Activated B cell treated with CpG ODN at 0.5 μM for 24 hours (primary cell): ENCODE data around the gene ZNF518B. TPM values are rescaled to one million over a fixed set of nuclear protein-coding genes. Genes with fewer than 3 reads are reported as not detected.
A peak's percentile ranks its signal among the peaks of the same experiment; 100 is the strongest.

Experiments used
- ATAC-seq: fragments of 200-7000 bp; cut with Tn5 transposase; one replicate; pipeline ENCODE4 v1.10.0; 2021; ENCODE audit warnings: low read depth, mild to moderate bottlenecking, moderate library complexity
- CTCF ChIA-PET: fragments of 350-600 bp; sonication (Branson Sonifier 250); formaldehyde crosslinking; loops from one replicate; lab custom pipeline; 2021; ENCODE audit warnings: antibody characterized with exemption; lab: Charles Lee
- POLR2A ChIA-PET: fragments of 350-600 bp; sonication (Branson Sonifier 250); formaldehyde crosslinking; loops from one replicate; lab custom pipeline; 2021; ENCODE audit warnings: antibody characterized with exemption; lab: Charles Lee
- DNase-seq: peaks from one replicate; pipeline ENCODE4 v3.0.0; 2022
- H3K27ac Mint-ChIP-seq: one replicate; pipeline ENCODE4 v1.8.0; 2020; ENCODE audit warnings: mixed read lengths
- H3K27me3 Mint-ChIP-seq: one replicate; pipeline ENCODE4 v1.8.0; 2021; ENCODE audit warnings: mixed read lengths
- H3K36me3 Mint-ChIP-seq: one replicate; pipeline ENCODE4 v1.8.0; 2021; ENCODE audit warnings: low read depth, mixed read lengths
- H3K4me1 Mint-ChIP-seq: one replicate; pipeline ENCODE4 v1.8.0; 2021; ENCODE audit warnings: mixed read lengths
- H3K4me3 Mint-ChIP-seq: one replicate; pipeline ENCODE4 v1.8.0; 2020; ENCODE audit warnings: mild to moderate bottlenecking, mixed read lengths
- H3K9me3 Mint-ChIP-seq: one replicate; pipeline ENCODE4 v1.8.0; 2020; ENCODE audit warnings: mixed read lengths
- CTCF ChIP-seq: fragments of 200-600 bp; IDR thresholded peaks from one replicate; pipeline ENCODE4 v1.8.0; 2022; ENCODE audit warnings: antibody characterized with exemption, mild to moderate bottlenecking
- intact Hi-C: fragments of 100-400 bp; cut with micrococcal nuclease; formaldehyde crosslinking; loops from one replicate; pipeline ENCODE4 v1.15.1; 2024
- total RNA-seq: library from RNA; stranded (reverse); gene quantifications from 2 replicates; pipeline ENCODE4 v1.2.3, GENCODE V29; 2022

ZNF518B gene
- total RNA-seq, 1 donor from 2014 or later, result 29.9 TPM

GRCh38 chr4:10459305-10459704 lies 2.1 kb upstream of the ZNF518B start:
- POLR2A ChIA-PET, result no interaction called here
- TF ChIP-seq CTCF, result no peak
- H3K27ac Mint-ChIP-seq, result no peak overlapping the region
- peaks cover 37% of the 10 kb centered on the region for H3K27me3 Mint-ChIP-seq
- ATAC-seq, result no peak
- intact Hi-C loops, result loop anchor here (5.0 kb wide), 3 partner anchors 302 to 1013 kb away; no protein-coding TSS in a partner anchor
- CTCF ChIA-PET, result no interaction called here
- no peak overlapping the region for H3K4me3 Mint-ChIP-seq
- DNase-seq, result no peak
- H3K4me1 Mint-ChIP-seq, result peaks cover 35% of the 10 kb centered on the region
- peaks cover 8% of the 10 kb centered on the region for H3K36me3 Mint-ChIP-seq
- H3K9me3 Mint-ChIP-seq, result peaks cover 4% of the 10 kb centered on the region

- peaks cover 4% of the 10 kb centered on the region for H3K9me3 Mint-ChIP-seq
- H3K4me3 Mint-ChIP-seq, result peak overlapping the region; percentile 73
- ATAC-seq (no peak), DNase-seq (no peak)
- CTCF ChIA-PET, result interaction anchor here (0.6 kb wide), 1 partner anchor 97 kb away, joined by 3 read pairs; no protein-coding TSS in a partner anchor
- intact Hi-C loops, result loop anchor here (5.0 kb wide), 3 partner anchors 301 to 1014 kb away; no protein-coding TSS in a partner anchor
- POLR2A ChIA-PET, result interaction anchor here (0.6 to 2.3 kb wide), 5 partner anchors 25 to 977 kb away, joined by 3 to 23 read pairs (median 6); partner anchors contain the start of gene WDR1
- no peak for TF ChIP-seq CTCF
- H3K36me3 Mint-ChIP-seq, result peaks cover 17% of the 10 kb centered on the region
- H3K27ac Mint-ChIP-seq, result no peak overlapping the region
- H3K27me3 Mint-ChIP-seq, result peaks cover 31% of the 10 kb centered on the region
- H3K4me1 Mint-ChIP-seq, result peaks cover 38% of the 10 kb centered on the region
Observed at GRCh38 chr4:10458177-10458576, 951 bp upstream of the ZNF518B start.

GRCh38 chr4:10456595-10457254 lies 501 bp downstream of the ZNF518B start:
- peak; percentile 59 for DNase-seq
- intact Hi-C loops, result loop anchor here (1.0 to 5.0 kb wide), 5 partner anchors 43 to 1016 kb away; no protein-coding TSS in a partner anchor
- Mint-ChIP-seq H3K4me3 (peak overlapping the region; percentile 87), H3K36me3 (peaks cover 32% of the 10 kb centered on the region), H3K27me3 (peaks cover 18% of the 10 kb centered on the region), H3K4me1 (peaks cover 35% of the 10 kb centered on the region), H3K27ac (peak overlapping the region; percentile 85), H3K9me3 (no peaks in the 10 kb centered on the region)
- TF ChIP-seq CTCF, result no peak
- ATAC-seq, result peak; percentile 53
- POLR2A ChIA-PET, result interaction anchor here (0.6 to 2.3 kb wide), 4 partner anchors 339 to 1011 kb away, joined by 4 to 23 read pairs (median 5); partner anchors contain the start of gene WDR1
- CTCF ChIA-PET, result no interaction called here

- Mint-ChIP-seq H3K9me3 (no peaks in the 10 kb centered on the region), H3K36me3 (peaks cover 35% of the 10 kb centered on the region), H3K27me3 (peaks cover 16% of the 10 kb centered on the region), H3K4me3 (peak overlapping the region; percentile 87), H3K4me1 (peaks cover 30% of the 10 kb centered on the region), H3K27ac (peak overlapping the region; percentile 85)
- ChIA-PET POLR2A (interaction anchor here (2.0 to 2.3 kb wide), 2 partner anchors 338 to 361 kb away, joined by 4 to 23 read pairs; partner anchors contain the start of gene WDR1), CTCF (interaction anchor here (0.7 kb wide), 1 partner anchor 92 kb away, joined by 5 read pairs; no protein-coding TSS in a partner anchor)
- intact Hi-C loops, result loop anchor here (5.0 kb wide), 3 partner anchors 299 to 1016 kb away; no protein-coding TSS in a partner anchor
- no peak for ATAC-seq
- DNase-seq, result no peak
- no peak for TF ChIP-seq CTCF
Observed at GRCh38 chr4:10456260-10456594, 999 bp downstream of the ZNF518B start.

GRCh38 chr4:10455133-10455532 lies 2.1 kb downstream of the ZNF518B start:
- H3K4me3 Mint-ChIP-seq, result peak overlapping the region; percentile 56
- H3K36me3 Mint-ChIP-seq, result peaks cover 45% of the 10 kb centered on the region

More at GRCh38 chr4:10455133-10455532, 2.1 kb downstream of the ZNF518B start:
- intact Hi-C loops, result loop anchor here (1.0 to 5.0 kb wide), 4 partner anchors 298 to 1017 kb away; no protein-coding TSS in a partner anchor
- Mint-ChIP-seq H3K27ac (no peak overlapping the region), H3K9me3 (no peaks in the 10 kb centered on the region), H3K27me3 (peaks cover 13% of the 10 kb centered on the region), H3K4me1 (peaks cover 28% of the 10 kb centered on the region)
- ChIA-PET CTCF (interaction anchor here (1.0 kb wide), 1 partner anchor 42 kb away, joined by 3 read pairs; no protein-coding TSS in a partner anchor), POLR2A (no interaction called here)
- TF ChIP-seq CTCF, result no peak
- ATAC-seq (no peak), DNase-seq (no peak)
